Glutamatergic neuron (in vitro differentiated cells): Measurements from ENCODE around the gene ZBP1. TPM values are rescaled to one million over a fixed set of nuclear protein-coding genes. Genes with fewer than 3 reads are reported as not detected.

ENCODE experiments used
- DNase-seq: peaks from one replicate; pipeline ENCODE4 v3.0.0; 2022
- H3K27ac Mint-ChIP-seq: one replicate; pipeline ENCODE4 v1.8.0; 2020; ENCODE audit warnings: mild to moderate bottlenecking, mixed read lengths, inconsistent platforms; ENCODE audit not compliant: unreplicated experiment
- H3K27me3 Mint-ChIP-seq: one replicate; pipeline ENCODE4 v1.8.0; 2020; ENCODE audit warnings: mild to moderate bottlenecking, moderate library complexity, mixed read lengths, inconsistent platforms; ENCODE audit not compliant: unreplicated experiment
- H3K36me3 Mint-ChIP-seq: one replicate; pipeline ENCODE4 v1.8.0; 2020; ENCODE audit warnings: mild to moderate bottlenecking, mixed read lengths, inconsistent platforms; ENCODE audit not compliant: unreplicated experiment
- H3K4me1 Mint-ChIP-seq: one replicate; pipeline ENCODE4 v1.8.0; 2020; ENCODE audit warnings: mild to moderate bottlenecking, low read depth, mixed read lengths, inconsistent platforms; ENCODE audit not compliant: unreplicated experiment
- H3K4me3 Mint-ChIP-seq: one replicate; pipeline ENCODE4 v1.8.0; 2020; ENCODE audit warnings: mild to moderate bottlenecking, mixed read lengths, inconsistent platforms; ENCODE audit not compliant: unreplicated experiment
- H3K9me3 Mint-ChIP-seq: one replicate; pipeline ENCODE4 v1.8.0; 2020; ENCODE audit warnings: mild to moderate bottlenecking, moderate library complexity, mixed read lengths, inconsistent platforms; ENCODE audit not compliant: unreplicated experiment
- CTCF ChIP-seq: fragments of 200-600 bp; sonication (generic); IDR thresholded peaks from one replicate; pipeline ENCODE4 v1.5.0; 2021; ENCODE audit not compliant: partially characterized antibody, unreplicated experiment
- total RNA-seq: library from RNA; stranded (reverse); fragmentation: NEBNext Ultra II Directional; extraction: Animal tissue kit (Norgen Biotek cat#: 25700); gene quantifications from one replicate; pipeline ENCODE4 v1.2.1, GENCODE V29; 2021; ENCODE audit not compliant: unreplicated experiment

ZBP1 gene
- total RNA-seq, 1 donor from 2014 or later, result not detected

- Mint-ChIP-seq H3K4me3 (no peak overlapping the region), H3K27me3 (peaks cover 9% of the 10 kb centered on the region), H3K4me1 (peaks cover 4% of the 10 kb centered on the region), H3K27ac (no peak overlapping the region), H3K9me3 (peaks cover 4% of the 10 kb centered on the region), H3K36me3 (no peaks in the 10 kb centered on the region)
- no peak for DNase-seq
- TF ChIP-seq CTCF, result no peak
Observed at GRCh38 chr20:57578476-57579165, 41.6 kb downstream of the ZBP1 start.

GRCh38 chr20:57577679-57578475, 42.3 kb downstream of the ZBP1 start:
- Mint-ChIP-seq H3K4me1 (peaks cover 4% of the 10 kb centered on the region), H3K27me3 (peaks cover 7% of the 10 kb centered on the region), H3K27ac (no peak overlapping the region), H3K4me3 (no peak overlapping the region), H3K36me3 (no peaks in the 10 kb centered on the region), H3K9me3 (peaks cover 2% of the 10 kb centered on the region)
- no peak for DNase-seq
- no peak for TF ChIP-seq CTCF

GRCh38 chr20:57576617-57577550, 43.3 kb downstream of the ZBP1 start:
- peaks cover 4% of the 10 kb centered on the region for H3K4me1 Mint-ChIP-seq
- H3K9me3 Mint-ChIP-seq, result peaks cover 4% of the 10 kb centered on the region
- no peak overlapping the region for H3K27ac Mint-ChIP-seq
- H3K27me3 Mint-ChIP-seq, result peaks cover 6% of the 10 kb centered on the region
- TF ChIP-seq CTCF, result no peak
- no peak for DNase-seq
- H3K4me3 Mint-ChIP-seq, result no peak overlapping the region
- no peaks in the 10 kb centered on the region for H3K36me3 Mint-ChIP-seq

- no peak for TF ChIP-seq CTCF
- Mint-ChIP-seq H3K4me1 (peaks cover 4% of the 10 kb centered on the region), H3K27me3 (peaks cover 7% of the 10 kb centered on the region), H3K9me3 (peaks cover 4% of the 10 kb centered on the region), H3K27ac (no peak overlapping the region), H3K4me3 (no peak overlapping the region), H3K36me3 (no peaks in the 10 kb centered on the region)
- no peak for DNase-seq
Observed at GRCh38 chr20:57576002-57576401, 44.2 kb downstream of the ZBP1 start.
